ENCODE results near the gene GGA3. TPM values are rescaled to one million over a fixed set of nuclear protein-coding genes. Genes with fewer than 3 reads are reported as not detected.
"Not testable (repeated sequence)": the region's sequence is repeated elsewhere in the genome, so short reads cannot be mapped to it uniquely, and the experiment has no call there.

GGA3 gene
- polyA plus RNA-seq, 4 donors: 17.6 to 39.1 (median 22.4) TPM

GRCh38 chr17:75295201-75296158, 34.1 kb upstream of the GGA3 start:
- 61 to 72% (median 63%) methylated on average over 8 of the region's 8 CpGs for WGBS, 3 donors

GRCh38 chr17:75292810-75293448, 31.5 kb upstream of the GGA3 start:
- not testable (repeated sequence) for H3K9me3 ChIP-seq (ENCODE audit: control insufficient read depth in 2 of 2, insufficient read depth in 1 of 2, low read depth in 1 of 2, low read length in 1 of 2); H3K4me3 ChIP-seq (ENCODE audit: low read depth in 1 of 3, low read length in 3 of 3); DNase-seq; FAIRE-seq; H3K27ac ChIP-seq (ENCODE audit: low read depth in 1 of 3, low read length in 2 of 3); H3K36me3 ChIP-seq (ENCODE audit: control insufficient read depth in 3 of 3, insufficient read depth in 2 of 3, low read depth in 1 of 3, low read length in 3 of 3); H3K27me3 ChIP-seq (ENCODE audit: control insufficient read depth in 3 of 3, insufficient read depth in 3 of 3, low read length in 3 of 3)
- H3K4me1 ChIP-seq (ENCODE audit: control insufficient read depth in 3 of 3, insufficient read depth in 2 of 3, low read depth in 1 of 3, low read length in 2 of 3): peaks cover 0 to 15% (median 0%) of the 10 kb centered on the region in 3 donors
- WGBS, 3 donors: 79 to 85% (median 83%) methylated on average over 16 of the region's 16 CpGs

More at GRCh38 chr17:75295201-75296158, 34.1 kb upstream of the GGA3 start:
- H3K9me3 ChIP-seq (ENCODE audit: control insufficient read depth in 2 of 2, insufficient read depth in 1 of 2, low read depth in 1 of 2, low read length in 1 of 2): no peaks in the 10 kb centered on the region
- H3K27me3 ChIP-seq (ENCODE audit: control insufficient read depth in 3 of 3, insufficient read depth in 3 of 3, low read length in 3 of 3): no peaks in the 10 kb centered on the region
- H3K4me1 ChIP-seq (ENCODE audit: control insufficient read depth in 3 of 3, insufficient read depth in 2 of 3, low read depth in 1 of 3, low read length in 2 of 3): peaks cover 0 to 10% (median 0%) of the 10 kb centered on the region in 3 donors
- H3K27ac ChIP-seq (ENCODE audit: low read depth in 1 of 3, low read length in 2 of 3): peak overlapping the region in 2 of 3 donors; percentile 27 to 76
- FAIRE-seq (no peak), DNase-seq (peak in 1 of 2 donors; percentile 40)
- no peaks in the 10 kb centered on the region for H3K36me3 ChIP-seq (ENCODE audit: control insufficient read depth in 3 of 3, insufficient read depth in 2 of 3, low read depth in 1 of 3, low read length in 3 of 3)
- no peak overlapping the region for H3K4me3 ChIP-seq (ENCODE audit: low read depth in 1 of 3, low read length in 3 of 3)

- Histone ChIP-seq H3K36me3 (ENCODE audit: control insufficient read depth in 3 of 3, insufficient read depth in 2 of 3, low read depth in 1 of 3, low read length in 3 of 3) (peaks cover 0 to 18% (median 4%) of the 10 kb centered on the region in 3 donors), H3K4me3 (ENCODE audit: low read depth in 1 of 3, low read length in 3 of 3) (peak overlapping the region; percentile 35 to 59 (median 54)), H3K27ac (ENCODE audit: low read depth in 1 of 3, low read length in 2 of 3) (peak overlapping the region; percentile 71 to 100 (median 88)), H3K4me1 (ENCODE audit: control insufficient read depth in 3 of 3, insufficient read depth in 2 of 3, low read depth in 1 of 3, low read length in 2 of 3) (peaks cover 0 to 4% (median 0%) of the 10 kb centered on the region in 3 donors), H3K9me3 (ENCODE audit: control insufficient read depth in 2 of 2, insufficient read depth in 1 of 2, low read depth in 1 of 2, low read length in 1 of 2) (no peaks in the 10 kb centered on the region), H3K27me3 (ENCODE audit: control insufficient read depth in 3 of 3, insufficient read depth in 3 of 3, low read length in 3 of 3) (no peaks in the 10 kb centered on the region)
- DNase-seq (peak; percentile 70 to 76), FAIRE-seq (no peak)
- 1 to 3% (median 2%) methylated on average over 26 of the region's 26 CpGs for whole genome bisulfite sequencing, 3 donors
Measured at GRCh38 chr17:75289832-75290337, 28.5 kb upstream of the GGA3 start.

- peak within 1 kb of the TSS; percentile 54 to 75 (median 59) for H3K4me3 ChIP-seq (ENCODE audit: low read depth in 1 of 3, low read length in 3 of 3)
- no peaks in the 10 kb centered on the region for H3K9me3 ChIP-seq (ENCODE audit: control insufficient read depth in 2 of 2, insufficient read depth in 1 of 2, low read depth in 1 of 2, low read length in 1 of 2)
- no peaks in the 10 kb centered on the region for H3K27me3 ChIP-seq (ENCODE audit: control insufficient read depth in 3 of 3, insufficient read depth in 3 of 3, low read length in 3 of 3)
- peak within 1 kb of the TSS; percentile 75 to 100 (median 88) for H3K27ac ChIP-seq (ENCODE audit: low read depth in 1 of 3, low read length in 2 of 3)
- H3K4me1 ChIP-seq (ENCODE audit: control insufficient read depth in 3 of 3, insufficient read depth in 2 of 3, low read depth in 1 of 3, low read length in 2 of 3): peaks cover 0 to 4% (median 0%) of the 10 kb centered on the region in 3 donors
- no peak for FAIRE-seq
- peaks cover 0 to 21% (median 4%) of the 10 kb centered on the region in 3 donors for H3K36me3 ChIP-seq (ENCODE audit: control insufficient read depth in 3 of 3, insufficient read depth in 2 of 3, low read depth in 1 of 3, low read length in 3 of 3)
- peak; percentile 99 for DNase-seq
- 0% methylated on average over 60 to 65 of the region's 65 CpGs for WGBS, 3 donors
Measured at GRCh38 chr17:75289115-75289831, 27.9 kb upstream of the GGA3 start, which contains the start of gene SLC25A19. SLC25A19 (minus strand) TSS chr17:75289433; CDS start chr17:75286764, 2,669 bp downstream.

GRCh38 chr17:75288770-75289114, 27.3 kb upstream of the GGA3 start:
- H3K36me3 ChIP-seq (ENCODE audit: control insufficient read depth in 3 of 3, insufficient read depth in 2 of 3, low read depth in 1 of 3, low read length in 3 of 3): peaks cover 0 to 21% (median 4%) of the 10 kb centered on the region in 3 donors
- H3K4me1 ChIP-seq (ENCODE audit: control insufficient read depth in 3 of 3, insufficient read depth in 2 of 3, low read depth in 1 of 3, low read length in 2 of 3): peaks cover 0 to 4% (median 0%) of the 10 kb centered on the region in 3 donors
- H3K27ac ChIP-seq (ENCODE audit: low read depth in 1 of 3, low read length in 2 of 3): peak overlapping the region; percentile 61 to 100 (median 75)
- FAIRE-seq (no peak), DNase-seq (no peak)
- H3K4me3 ChIP-seq (ENCODE audit: low read depth in 1 of 3, low read length in 3 of 3): peak overlapping the region; percentile 51 to 75 (median 59)
- H3K9me3 ChIP-seq (ENCODE audit: control insufficient read depth in 2 of 2, insufficient read depth in 1 of 2, low read depth in 1 of 2, low read length in 1 of 2): no peaks in the 10 kb centered on the region
- H3K27me3 ChIP-seq (ENCODE audit: control insufficient read depth in 3 of 3, insufficient read depth in 3 of 3, low read length in 3 of 3): no peaks in the 10 kb centered on the region
- 0% methylated on average over 14 of the region's 14 CpGs for WGBS, 3 donors

GRCh38 chr17:75288359-75288758, 27.0 kb upstream of the GGA3 start:
- H3K27me3 ChIP-seq (ENCODE audit: control insufficient read depth in 3 of 3, insufficient read depth in 3 of 3, low read length in 3 of 3): no peaks in the 10 kb centered on the region
- H3K36me3 ChIP-seq (ENCODE audit: control insufficient read depth in 3 of 3, insufficient read depth in 2 of 3, low read depth in 1 of 3, low read length in 3 of 3): peaks cover 0 to 24% (median 5%) of the 10 kb centered on the region in 3 donors
- peak overlapping the region; percentile 51 to 75 (median 59) for H3K4me3 ChIP-seq (ENCODE audit: low read depth in 1 of 3, low read length in 3 of 3)
- no peak for DNase-seq
- H3K4me1 ChIP-seq (ENCODE audit: control insufficient read depth in 3 of 3, insufficient read depth in 2 of 3, low read depth in 1 of 3, low read length in 2 of 3): peaks cover 0 to 4% (median 0%) of the 10 kb centered on the region in 3 donors
- WGBS, 3 donors: 0 to 24% (median 3%) methylated on average over 2 of the region's 2 CpGs
- H3K27ac ChIP-seq (ENCODE audit: low read depth in 1 of 3, low read length in 2 of 3): peak overlapping the region in 1 of 3 donors; percentile 75
- no peaks in the 10 kb centered on the region for H3K9me3 ChIP-seq (ENCODE audit: control insufficient read depth in 2 of 2, insufficient read depth in 1 of 2, low read depth in 1 of 2, low read length in 1 of 2)
- FAIRE-seq: no peak

- peaks cover 0 to 4% (median 0%) of the 10 kb centered on the region in 3 donors for H3K4me1 ChIP-seq (ENCODE audit: control insufficient read depth in 3 of 3, insufficient read depth in 2 of 3, low read depth in 1 of 3, low read length in 2 of 3)
- H3K27ac ChIP-seq (ENCODE audit: low read depth in 1 of 3, low read length in 2 of 3): no peak overlapping the region
- H3K27me3 ChIP-seq (ENCODE audit: control insufficient read depth in 3 of 3, insufficient read depth in 3 of 3, low read length in 3 of 3): no peaks in the 10 kb centered on the region
- no peaks in the 10 kb centered on the region for H3K9me3 ChIP-seq (ENCODE audit: control insufficient read depth in 2 of 2, insufficient read depth in 1 of 2, low read depth in 1 of 2, low read length in 1 of 2)
- DNase-seq (no peak), FAIRE-seq (no peak)
- peaks cover 0 to 30% (median 7%) of the 10 kb centered on the region in 3 donors for H3K36me3 ChIP-seq (ENCODE audit: control insufficient read depth in 3 of 3, insufficient read depth in 2 of 3, low read depth in 1 of 3, low read length in 3 of 3)
- H3K4me3 ChIP-seq (ENCODE audit: low read depth in 1 of 3, low read length in 3 of 3): no peak overlapping the region
- 64 to 77% (median 67%) methylated on average over 9 of the region's 9 CpGs for WGBS, 3 donors
Measured at GRCh38 chr17:75287221-75287620, 25.8 kb upstream of the GGA3 start.
